Testis (tissue), 3 donors: ENCODE measurements around the gene CDK5RAP1. TPM values are rescaled to one million over a fixed set of nuclear protein-coding genes. Genes with fewer than 3 reads are reported as not detected.
A peak's percentile ranks its signal among the peaks of the same experiment; 100 is the strongest.
"Not testable (repeated sequence)": the region's sequence is repeated elsewhere in the genome, so short reads cannot be mapped to it uniquely, and the experiment has no call there.

Source experiments
- DNase-seq: peaks from one replicate; pipeline ENCODE4 v3.0.0-alpha.2; 2019
- H3K27ac ChIP-seq, 2 donors: fragments of 200-600 bp; sonication (generic); one replicate each; pipeline ENCODE4 v1.5.1; 2019
- H3K27me3 ChIP-seq: fragments of 200-600 bp; sonication (generic); one replicate; pipeline ENCODE4 v1.5.1; 2019
- H3K36me3 ChIP-seq: fragments of 200-600 bp; sonication (generic); one replicate; pipeline ENCODE4 v1.5.1; 2017; ENCODE audit warnings: low read depth; ENCODE audit errors: missing control alignments
- H3K4me1 ChIP-seq: fragments of 200-600 bp; sonication (generic); one replicate; pipeline ENCODE4 v1.5.1; 2019
- H3K4me3 ChIP-seq, 2 donors: fragments of 200-600 bp; sonication (generic); one replicate each; pipeline ENCODE4 v1.5.1; 2017 to 2019
- H3K9me3 ChIP-seq: fragments of 200-600 bp; sonication (generic); one replicate; pipeline ENCODE4 v1.5.1; 2017
- CTCF ChIP-seq, 3 experiments: fragments of 450-650 bp in 2 of 3; fragments of 200-600 bp in 1 of 3; sonication (generic) in 1 of 3; IDR thresholded peaks; one replicate each; pipeline ENCODE4 v1.5.1; 2016 to 2019; ENCODE audit warnings: antibody characterized with exemption in 3 of 3, mild to moderate bottlenecking in 2 of 3, moderate library complexity in 1 of 3
- POLR2A ChIP-seq: fragments of 450-650 bp; IDR thresholded peaks from one replicate; pipeline ENCODE4 v1.6.1; 2017; ENCODE audit warnings: antibody characterized with exemption, mild to moderate bottlenecking, moderate library complexity
- WGBS, 2 donors: methylation state at CpG; one replicate each; pipeline ENCODE4 v1.1.5; 2018; 5-methylcytosine and 5-hydroxymethylcytosine counted together
- intact Hi-C: fragments of 100-400 bp; cut with DNase I; formaldehyde crosslinking; loops from one replicate; pipeline ENCODE4 v1.15.1; 2023; ENCODE audit warnings: low total_unique reads
- polyA plus RNA-seq: library from polyadenylated mRNA; stranded (reverse); fragments of 350-450 nt; fragmentation: Illumina TruSeq; extraction: RNeasy Lipid Tissue Mini Kit (QIAGEN cat#74804); gene quantifications from one replicate; pipeline ENCODE4 v1.2.3, GENCODE V29; 2014; ENCODE audit warnings: low read depth, low replicate concordance; ENCODE audit not compliant: insufficient read depth
- total RNA-seq, 2 donors: library from RNA; depleted of rRNA; stranded (reverse); fragments of >200 nt; gene quantifications; one replicate each; pipeline ENCODE4 v1.2.3, GENCODE V29; 2016

CDK5RAP1 gene
- total and polyA plus RNA-seq, 3 donors from 2014 or later, result 30.8 to 36.6 (median 35.9) TPM

- peak; percentile 27 for DNase-seq
- WGBS, 2 donors, result 86 to 92% methylated on average over 4 of the region's 4 CpGs
- Histone ChIP-seq H3K4me1 (no peaks in the 10 kb centered on the region), H3K9me3 (no peaks in the 10 kb centered on the region), H3K36me3 (no peaks in the 10 kb centered on the region), H3K27ac (no peak overlapping the region), H3K27me3 (no peaks in the 10 kb centered on the region), H3K4me3 (no peak overlapping the region)
- intact Hi-C loops, result no loop called here
- TF ChIP-seq CTCF (IDR thresholded peaks at IDR 0.05) (no peak), POLR2A (no peak)
These were observed 6.6 kb downstream of the CDK5RAP1 start for GRCh38 chr20:33394718-33395117.

GRCh38 chr20:33393609-33394008 lies 7.7 kb downstream of the CDK5RAP1 start:
- Histone ChIP-seq H3K36me3 (no peaks in the 10 kb centered on the region), H3K27ac (peak overlapping the region in 1 of 2 donors; percentile 4), H3K4me1 (no peaks in the 10 kb centered on the region), H3K9me3 (no peaks in the 10 kb centered on the region), H3K4me3 (no peak overlapping the region), H3K27me3 (no peaks in the 10 kb centered on the region)
- intact Hi-C loops, result no loop called here
- 87 to 91% methylated on average over 4 of the region's 4 CpGs for WGBS, 2 donors
- no peak for DNase-seq
- TF ChIP-seq POLR2A (no peak), CTCF (IDR thresholded peaks at IDR 0.05) (no peak)

- Histone ChIP-seq H3K9me3 (no peaks in the 10 kb centered on the region), H3K4me3 (no peak overlapping the region), H3K36me3 (no peaks in the 10 kb centered on the region), H3K27me3 (no peaks in the 10 kb centered on the region), H3K27ac (no peak overlapping the region), H3K4me1 (no peaks in the 10 kb centered on the region)
- intact Hi-C loops, result no loop called here
- no peak for TF ChIP-seq CTCF (IDR thresholded peaks at IDR 0.05)
- TF ChIP-seq POLR2A, result no peak
- peak; percentile 43 for DNase-seq
- 67% methylated on average over 9 of the region's 9 CpGs for WGBS, 2 donors
These were observed 9.4 kb downstream of the CDK5RAP1 start for GRCh38 chr20:33391722-33392415.

- H3K27me3 ChIP-seq, H3K4me1 ChIP-seq, H3K27ac ChIP-seq, intact Hi-C loops, DNase-seq, H3K9me3 ChIP-seq, H3K36me3 ChIP-seq: not testable (repeated sequence)
- WGBS, 2 donors, result 74 to 87% methylated on average over 15 to 36 of the region's 36 CpGs
- peak overlapping the region in 1 of 2 donors; percentile 43 for H3K4me3 ChIP-seq
These were observed 12.0 kb downstream of the CDK5RAP1 start for GRCh38 chr20:33389326-33389725.

GRCh38 chr20:33388268-33388667 lies 13.1 kb downstream of the CDK5RAP1 start:
- TF ChIP-seq POLR2A (no peak), CTCF (IDR thresholded peaks at IDR 0.05) (no peak)
- no peaks in the 10 kb centered on the region for H3K9me3 ChIP-seq
- no peaks in the 10 kb centered on the region for H3K36me3 ChIP-seq
- DNase-seq, result no peak
- 73 to 80% methylated on average over 3 of the region's 3 CpGs for WGBS, 2 donors
- H3K4me1 ChIP-seq, result no peaks in the 10 kb centered on the region
- intact Hi-C loops, result no loop called here
- no peaks in the 10 kb centered on the region for H3K27me3 ChIP-seq
- H3K27ac ChIP-seq, result no peak overlapping the region
- H3K4me3 ChIP-seq, result no peak overlapping the region
